GM13976 (cell line): ENCODE measurements around the gene CYB5D1.

Experiments used
- DNase-seq: peaks from one replicate; pipeline ENCODE4 v3.0.0; 2012; ENCODE audit warnings: low spot score
- CTCF ChIP-seq: IDR thresholded peaks from 2 replicates; pipeline ENCODE4 v1.5.1; 2012; ENCODE audit warnings: borderline replicate concordance, mild to moderate bottlenecking; ENCODE audit not compliant: insufficient read depth; ENCODE audit errors: extremely low read depth, missing control alignments, control extremely low read depth
- in situ Hi-C: fragments of 300-500 bp; cut with MboI; formaldehyde crosslinking; loops from one replicate; pipeline ENCODE4 v1.12.0; 2022; ENCODE audit warnings: low sequenced_read_pairs, mixed read lengths, inconsistent platforms; ENCODE audit not compliant: unreplicated experiment

Gene CYB5D1

GRCh38 chr17:7911116-7911515, 53.3 kb downstream of the CYB5D1 start:
- TF ChIP-seq CTCF = no peak
- no peak for DNase-seq
- in situ Hi-C loops = loop anchor here (5.0 kb wide), 1 partner anchor 76 kb away; no protein-coding TSS in a partner anchor
